NCI-H2029 (cell line): ENCODE results near the gene LUZP2.
"Not testable (repeated sequence)": the region's sequence is repeated elsewhere in the genome, so short reads cannot be mapped to it uniquely, and the experiment has no call there.

ENCODE experiments used
- DNase-seq: peaks from one replicate; lab custom pipeline; 2025; lab: John Stamatoyannopoulos, UW

Gene LUZP2

GRCh38 chr11:24820541-24820940, 323.7 kb downstream of the LUZP2 start:
- no peak for DNase-seq

GRCh38 chr11:24828938-24829605, 332.2 kb downstream of the LUZP2 start:
- no peak for DNase-seq

DNA sequence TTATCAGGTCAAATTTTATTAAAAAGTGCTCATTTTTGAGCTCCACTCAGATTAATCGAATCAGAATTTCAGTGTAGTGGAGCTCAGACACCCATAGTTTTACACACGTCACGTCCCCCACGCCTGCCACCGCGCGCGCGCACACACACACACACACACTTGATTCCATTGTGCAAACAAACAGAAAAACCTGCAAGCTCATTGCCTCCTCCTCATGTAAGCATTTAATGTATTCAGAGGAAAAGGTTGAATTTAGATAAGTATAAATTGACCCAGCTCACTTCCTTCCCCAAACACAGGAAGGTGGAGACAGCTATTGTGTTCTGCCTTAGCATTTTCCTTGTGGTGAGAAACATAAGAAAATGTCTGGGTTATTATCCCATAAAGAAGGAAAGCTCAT, 336.7 kb downstream of the LUZP2 start:
- no peak for DNase-seq

DNA sequence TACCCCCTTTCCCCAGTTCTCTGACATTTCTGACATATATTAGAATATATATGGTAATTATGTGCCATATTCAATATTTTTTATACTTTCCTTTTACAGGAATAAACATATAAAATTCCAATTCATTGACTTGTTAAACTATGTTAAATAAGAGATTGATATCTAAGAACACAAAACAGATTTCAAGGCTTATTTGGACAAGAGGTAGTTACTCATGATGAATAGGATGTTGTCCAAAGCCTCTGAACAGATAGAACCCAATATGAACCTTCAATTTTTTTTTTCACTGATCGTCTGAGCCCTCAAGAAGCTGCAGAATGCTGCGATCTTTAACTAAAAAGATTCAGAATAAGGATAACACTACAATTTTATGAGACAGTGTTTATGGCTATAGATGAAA, 340.3 kb downstream of the LUZP2 start:
- no peak for DNase-seq

- DNase-seq = no peak
Measured at GRCh38 chr11:24842308-24842707, 345.5 kb downstream of the LUZP2 start.

DNA sequence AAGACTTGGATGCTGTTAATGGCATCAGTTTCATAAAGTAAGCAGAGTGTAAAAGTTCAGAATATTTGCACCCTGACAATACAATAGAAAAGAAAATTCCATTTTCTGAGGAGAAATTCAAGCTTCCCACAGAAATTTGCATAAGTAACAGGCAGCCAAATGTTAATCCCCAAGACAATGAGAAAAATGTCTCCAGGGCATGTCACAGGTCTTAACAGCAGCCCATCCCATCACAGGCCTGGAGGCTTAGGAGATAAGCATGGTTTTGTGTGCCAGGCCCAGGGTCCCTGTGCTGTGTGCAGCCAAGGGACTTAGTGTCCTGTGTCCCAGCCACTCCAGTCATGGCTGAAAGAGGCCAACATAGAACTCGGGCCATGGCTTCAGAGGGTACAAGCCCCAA, 347.6 kb downstream of the LUZP2 start:
- no peak for DNase-seq

GRCh38 chr11:24848857-24849256, 352.0 kb downstream of the LUZP2 start:
- no peak for DNase-seq

- no peak for DNase-seq
Measured at GRCh38 chr11:24855951-24856350, 359.1 kb downstream of the LUZP2 start.

DNA sequence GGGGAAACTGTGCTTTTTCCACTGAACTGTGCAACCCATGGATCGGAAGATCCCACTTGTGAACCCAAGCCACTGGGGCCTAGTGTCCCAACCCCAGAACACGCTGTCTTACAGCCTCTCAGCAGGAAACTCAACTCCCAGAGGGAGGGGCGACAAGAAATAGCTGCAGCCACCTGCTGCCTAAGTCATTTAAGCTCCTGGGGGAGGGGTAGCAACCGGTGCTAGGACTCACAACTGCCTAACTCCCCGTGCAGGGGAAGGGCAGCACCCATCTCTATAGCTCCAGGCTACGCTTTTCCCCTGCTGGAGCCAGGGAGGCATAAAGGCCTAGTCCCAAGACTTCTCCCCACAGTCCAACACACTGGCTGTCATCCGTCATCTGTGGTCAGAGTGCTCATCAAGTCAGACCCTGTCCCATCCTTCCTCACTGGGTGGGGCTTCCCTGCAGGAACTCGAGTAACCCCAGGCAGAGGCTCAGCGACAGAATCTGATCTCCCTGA, 363.0 kb downstream of the LUZP2 start:
- no peak for DNase-seq

GRCh38 chr11:24861440-24861839, 364.6 kb downstream of the LUZP2 start:
- DNase-seq = no peak

DNA sequence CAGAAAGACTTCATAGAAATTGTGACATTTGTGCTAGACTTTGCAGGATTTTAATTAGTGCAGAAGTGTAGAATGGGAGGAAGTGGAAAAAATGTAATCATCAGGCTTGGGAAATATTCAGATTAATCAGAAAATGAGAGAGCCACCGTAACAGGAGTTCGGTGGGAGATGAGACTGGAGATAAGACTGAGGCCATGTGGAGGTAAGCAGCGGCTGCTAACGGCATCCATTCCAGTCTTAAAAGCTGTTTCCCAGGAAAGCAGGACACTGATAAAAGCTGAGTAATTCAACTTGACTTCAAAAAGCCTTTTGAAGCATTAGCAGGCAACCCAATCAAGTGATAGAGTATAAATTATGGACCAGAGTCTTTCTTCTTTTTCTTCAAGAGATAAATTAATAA, 369.9 kb downstream of the LUZP2 start:
- no peak for DNase-seq

- no peak for DNase-seq
Measured at GRCh38 chr11:24870048-24870447, 373.2 kb downstream of the LUZP2 start.

DNA sequence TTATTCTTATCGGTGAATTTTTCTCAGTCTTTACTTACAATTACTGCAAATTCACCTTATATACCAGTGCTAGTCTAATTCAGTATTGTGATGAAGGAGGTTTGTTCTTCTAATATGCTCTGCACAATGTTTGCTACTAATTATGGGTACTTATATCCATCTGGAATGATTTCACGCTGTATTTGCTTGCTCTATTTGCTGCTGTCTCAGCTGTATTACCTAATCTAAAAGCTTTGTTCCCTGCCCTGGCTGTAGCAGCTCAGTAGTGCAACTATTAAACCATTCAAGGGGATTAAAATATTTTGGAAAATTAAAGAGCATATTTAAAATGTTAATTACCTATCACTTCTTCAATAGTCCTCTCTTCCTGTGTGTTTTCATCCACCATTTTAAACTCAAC, 375.3 kb downstream of the LUZP2 start:
- no peak for DNase-seq

DNA sequence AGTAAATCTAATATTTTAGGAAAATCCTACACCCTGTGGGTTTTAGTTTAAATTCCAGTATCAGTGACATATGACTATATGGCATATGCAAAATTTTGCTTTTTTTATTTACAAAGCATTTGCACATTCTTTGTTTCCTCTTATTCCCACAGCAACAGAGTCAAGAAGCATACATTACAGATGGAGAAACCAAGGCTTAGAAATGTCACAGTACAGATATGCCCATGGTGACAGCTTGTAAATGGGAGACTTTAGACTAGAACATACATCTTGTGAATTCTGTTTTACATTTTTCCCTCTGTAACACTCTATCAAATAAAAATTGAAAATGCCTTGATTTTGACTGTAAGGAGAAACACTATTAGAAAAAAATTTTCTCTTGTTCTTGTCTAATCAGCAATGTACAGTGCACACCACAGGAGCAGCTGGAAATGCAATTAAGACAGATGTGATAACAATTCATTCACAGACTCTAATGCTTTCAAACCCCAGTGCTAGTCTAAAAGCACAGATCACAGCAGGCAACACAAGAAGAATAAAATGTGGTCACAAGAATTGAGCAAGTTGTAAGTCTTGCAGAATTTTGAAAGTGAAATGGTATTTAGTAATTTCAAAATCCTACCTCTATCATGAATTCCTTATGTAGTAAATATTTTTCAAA, 375.9 kb downstream of the LUZP2 start:
- DNase-seq = no peak

DNA sequence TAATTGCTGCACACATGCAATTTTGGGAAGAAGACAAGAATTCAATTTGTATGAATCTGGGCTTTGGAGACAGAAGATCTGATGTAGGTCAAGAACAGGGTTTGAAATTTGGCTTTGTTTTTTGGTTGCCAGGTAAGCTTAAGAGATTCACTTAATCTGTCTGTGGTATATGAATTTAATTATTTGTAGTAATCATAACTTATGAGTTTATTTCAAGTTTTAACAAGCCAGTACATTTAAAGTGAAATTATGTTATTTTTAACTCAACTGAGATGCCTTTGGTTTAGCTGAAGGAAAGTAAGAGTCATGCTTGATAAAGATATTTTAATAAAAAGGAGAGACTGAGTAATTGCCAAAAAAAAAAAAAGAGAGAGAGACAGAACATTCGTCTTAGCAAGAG, 384.1 kb downstream of the LUZP2 start:
- DNase-seq = no peak

DNA sequence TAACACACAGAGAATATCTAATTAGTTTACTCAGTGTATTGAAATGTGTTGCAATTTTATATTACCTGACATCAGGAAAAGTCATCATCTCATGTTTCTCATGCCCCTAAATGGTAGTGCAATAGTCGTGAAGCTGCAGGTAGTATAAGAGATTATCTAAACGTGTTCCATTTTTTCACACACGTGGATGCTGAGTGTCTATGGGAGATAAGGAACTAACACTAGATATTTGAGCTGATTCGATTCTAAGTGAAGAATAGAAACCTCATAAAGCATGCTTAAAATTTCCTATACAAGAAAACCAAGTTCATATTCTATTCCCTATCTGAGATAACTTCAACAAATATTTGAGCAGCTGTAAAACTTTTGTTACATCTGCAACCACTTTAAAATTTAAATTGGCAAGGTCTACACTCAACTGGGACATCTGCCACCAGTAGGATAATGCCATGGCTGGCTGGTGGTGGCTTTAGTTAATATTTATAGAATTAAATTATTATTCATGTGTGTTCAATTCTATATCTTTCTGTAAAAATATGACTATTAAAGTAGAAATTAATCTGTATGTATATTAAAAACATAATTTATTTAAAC, 388.8 kb downstream of the LUZP2 start:
- DNase-seq = no peak

GRCh38 chr11:24886880-24887619, 390.2 kb downstream of the LUZP2 start:
- DNase-seq = no peak

DNA sequence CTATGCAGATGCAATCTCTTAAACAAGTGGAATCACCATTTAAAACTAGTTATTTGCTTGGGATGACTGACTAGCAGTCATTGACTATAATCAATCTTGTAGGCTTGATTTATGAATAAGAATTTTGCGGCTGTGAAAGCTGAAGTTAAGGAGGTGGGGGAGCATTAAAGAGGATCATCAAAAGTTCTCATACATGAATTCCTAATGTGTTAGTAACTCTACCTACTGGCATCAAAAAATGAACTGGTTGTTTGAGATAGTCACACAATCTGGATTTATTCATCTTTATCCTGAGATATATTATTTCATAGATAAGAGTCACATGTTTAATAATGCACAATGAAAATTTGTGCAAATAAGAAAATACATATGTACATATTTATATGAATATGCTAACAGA, 393.6 kb downstream of the LUZP2 start:
- no peak for DNase-seq

DNA sequence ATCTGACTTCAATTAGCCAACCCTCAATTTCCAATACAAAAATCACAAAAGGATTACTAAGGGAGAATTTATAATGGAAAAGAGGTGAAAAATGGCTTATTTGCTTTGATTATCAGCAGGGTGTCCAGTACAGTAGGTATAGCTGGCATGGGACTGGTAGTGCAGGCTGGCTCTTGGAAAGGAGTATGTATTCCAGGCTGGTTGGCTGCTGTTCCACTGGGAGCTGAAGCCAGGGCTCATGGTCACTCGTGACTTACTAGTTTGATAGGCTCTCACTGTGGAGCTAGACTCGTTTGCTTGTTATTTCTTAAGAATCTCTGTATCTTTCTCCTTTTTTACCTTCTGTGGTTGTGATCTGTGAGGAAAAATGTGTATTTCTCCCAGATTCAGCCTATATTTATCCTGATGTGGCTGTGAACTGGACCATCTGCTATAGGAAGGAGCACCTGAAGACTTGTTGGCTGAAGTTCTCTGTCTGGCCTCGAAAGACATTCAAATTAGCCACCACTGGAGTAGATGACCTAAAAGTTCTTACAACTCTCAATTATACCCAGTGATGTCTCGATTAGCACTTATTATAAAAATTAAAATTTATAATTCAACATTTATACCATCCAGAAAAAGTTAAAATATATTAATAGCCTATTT, 395.1 kb downstream of the LUZP2 start:
- not testable (repeated sequence) for DNase-seq

DNA sequence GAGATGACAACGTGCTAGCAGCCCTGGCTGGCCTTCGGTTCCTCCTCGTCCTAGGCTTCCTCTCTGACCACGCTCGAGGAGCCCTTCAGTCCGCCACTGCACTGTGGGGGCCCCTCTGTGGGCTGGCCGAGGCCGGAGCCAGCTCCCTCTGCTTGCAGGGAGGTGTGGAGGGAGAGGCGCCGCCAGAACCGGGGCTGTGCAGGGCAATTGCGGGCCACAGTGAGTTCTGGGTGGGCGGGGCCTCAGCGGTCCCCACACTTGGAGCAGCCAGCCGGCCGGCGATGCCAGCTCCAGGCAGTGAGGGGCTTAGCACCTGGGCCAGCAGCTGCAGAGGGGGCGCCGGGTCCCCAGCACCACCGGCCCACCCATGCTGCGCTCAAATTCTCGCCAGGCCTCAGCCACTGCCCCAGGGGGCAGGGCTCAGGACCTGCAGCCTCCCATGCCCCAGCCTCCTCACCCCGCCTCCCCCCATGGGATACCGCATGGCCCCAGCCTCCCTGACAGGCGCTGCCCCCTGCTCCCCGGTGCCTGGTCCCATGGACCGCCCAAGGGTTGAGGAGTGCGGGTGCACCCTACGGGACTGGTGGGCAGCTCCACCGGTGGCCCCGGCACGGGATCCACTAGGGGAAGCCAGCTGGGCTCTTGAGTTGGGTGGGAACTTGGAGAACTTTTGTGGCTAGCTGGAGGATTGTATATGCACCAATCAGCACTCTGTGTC, 399.4 kb downstream of the LUZP2 start:
- DNase-seq = no peak

DNA sequence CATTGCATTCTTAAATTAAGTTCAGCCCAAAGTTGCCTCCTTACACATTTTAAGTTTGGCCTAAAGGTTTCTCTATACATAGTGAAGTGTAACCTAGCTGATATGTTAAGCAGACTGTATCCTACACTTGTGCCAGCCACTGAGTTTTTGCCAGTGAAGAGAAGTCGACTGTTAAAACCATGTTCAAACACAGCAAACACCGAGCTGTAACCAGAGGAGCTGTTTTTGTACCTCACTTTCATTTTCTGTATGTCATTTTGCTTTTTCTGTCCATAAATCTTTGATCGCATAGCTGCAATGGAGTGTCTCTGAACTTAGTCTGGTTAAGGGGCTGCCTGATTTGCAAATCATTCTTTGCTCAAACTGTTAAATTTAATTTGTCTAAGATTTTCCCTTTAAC, 403.7 kb downstream of the LUZP2 start:
- no peak for DNase-seq
